D721Med (cell line): ENCODE results near the gene SERP1.
A peak's percentile ranks its signal among the peaks of the same experiment; 100 is the strongest.

Experiments
- DNase-seq: peaks from one replicate; pipeline ENCODE4 v3.0.0; 2011; ENCODE audit warnings: low spot score; ENCODE audit not compliant: insufficient read length
- FAIRE-seq: peaks from 2 replicates; lab custom pipeline; 2011; peaks lifted over from hg19 to GRCh38; lab: Jason Lieb, UNC
- CTCF ChIP-seq: IDR thresholded peaks from 2 replicates; pipeline ENCODE4 v1.5.1; 2012; ENCODE audit warnings: mild to moderate bottlenecking, control low read depth; ENCODE audit not compliant: insufficient read depth; ENCODE audit errors: missing control alignments

SERP1 gene

GRCh38 chr3:150540297-150540696 is 6.0 kb downstream of the SERP1 start:
- FAIRE-seq (no peak), DNase-seq (no peak)
- TF ChIP-seq CTCF: no peak

- DNase-seq: no peak
- no peak for TF ChIP-seq CTCF
- no peak for FAIRE-seq
Measured at GRCh38 chr3:150538324-150539208, 7.7 kb downstream of the SERP1 start.

- DNase-seq (no peak), FAIRE-seq (no peak)
- no peak for TF ChIP-seq CTCF
Measured at GRCh38 chr3:150535204-150535603, 11.1 kb downstream of the SERP1 start.

- FAIRE-seq: no peak
- TF ChIP-seq CTCF: no peak
- no peak for DNase-seq
Measured at GRCh38 chr3:150531775-150532174, 14.5 kb downstream of the SERP1 start.

GRCh38 chr3:150528354-150528797 is 17.9 kb downstream of the SERP1 start:
- TF ChIP-seq CTCF: peak; percentile 50
- DNase-seq (no peak), FAIRE-seq (no peak)

GRCh38 chr3:150527464-150528255 is 18.6 kb downstream of the SERP1 start:
- FAIRE-seq: no peak
- no peak for DNase-seq
- TF ChIP-seq CTCF: no peak
